Measurements from ENCODE around the gene INTS11. TPM values are rescaled to one million over a fixed set of nuclear protein-coding genes. Genes with fewer than 3 reads are reported as not detected.

INTS11 gene
- total and polyA plus RNA-seq, 4 donors: 26.3 to 40.5 (median 34.5) TPM

GRCh38 chr1:1302006-1302430 is 22.4 kb downstream of the INTS11 start (continued):
- no peak for TF ChIP-seq HNF4G (IDR thresholded peaks at IDR 0.05)

GRCh38 chr1:1300352-1300739 is 24.1 kb downstream of the INTS11 start:
- Histone ChIP-seq H3K27ac (ENCODE audit: low read depth in 1 of 2, low read length in 2 of 2) (no peak overlapping the region), H3K4me3 (ENCODE audit: low read depth in 1 of 3, low read length in 3 of 3) (no peak overlapping the region), H3K9me3 (ENCODE audit: control insufficient read depth in 4 of 4, low read length in 3 of 4) (no peaks in the 10 kb centered on the region), H3K27me3 (ENCODE audit: control insufficient read depth in 4 of 4, insufficient read depth in 4 of 4, low read length in 3 of 4) (no peaks in the 10 kb centered on the region), H3K4me1 (ENCODE audit: control insufficient read depth in 4 of 4, insufficient read depth in 4 of 4, low read length in 3 of 4) (peaks cover 6 to 11% (median 8%) of the 10 kb centered on the region in 4 donors), H3K9ac (ENCODE audit: low read depth in 1 of 2, low read length in 2 of 2) (no peak overlapping the region), H3K36me3 (ENCODE audit: control insufficient read depth in 4 of 4, insufficient read depth in 3 of 4, low read depth in 1 of 4, low read length in 3 of 4) (peaks cover 0 to 9% (median under 1%) of the 10 kb centered on the region in 4 donors)
- TF ChIP-seq, protein P1, sequence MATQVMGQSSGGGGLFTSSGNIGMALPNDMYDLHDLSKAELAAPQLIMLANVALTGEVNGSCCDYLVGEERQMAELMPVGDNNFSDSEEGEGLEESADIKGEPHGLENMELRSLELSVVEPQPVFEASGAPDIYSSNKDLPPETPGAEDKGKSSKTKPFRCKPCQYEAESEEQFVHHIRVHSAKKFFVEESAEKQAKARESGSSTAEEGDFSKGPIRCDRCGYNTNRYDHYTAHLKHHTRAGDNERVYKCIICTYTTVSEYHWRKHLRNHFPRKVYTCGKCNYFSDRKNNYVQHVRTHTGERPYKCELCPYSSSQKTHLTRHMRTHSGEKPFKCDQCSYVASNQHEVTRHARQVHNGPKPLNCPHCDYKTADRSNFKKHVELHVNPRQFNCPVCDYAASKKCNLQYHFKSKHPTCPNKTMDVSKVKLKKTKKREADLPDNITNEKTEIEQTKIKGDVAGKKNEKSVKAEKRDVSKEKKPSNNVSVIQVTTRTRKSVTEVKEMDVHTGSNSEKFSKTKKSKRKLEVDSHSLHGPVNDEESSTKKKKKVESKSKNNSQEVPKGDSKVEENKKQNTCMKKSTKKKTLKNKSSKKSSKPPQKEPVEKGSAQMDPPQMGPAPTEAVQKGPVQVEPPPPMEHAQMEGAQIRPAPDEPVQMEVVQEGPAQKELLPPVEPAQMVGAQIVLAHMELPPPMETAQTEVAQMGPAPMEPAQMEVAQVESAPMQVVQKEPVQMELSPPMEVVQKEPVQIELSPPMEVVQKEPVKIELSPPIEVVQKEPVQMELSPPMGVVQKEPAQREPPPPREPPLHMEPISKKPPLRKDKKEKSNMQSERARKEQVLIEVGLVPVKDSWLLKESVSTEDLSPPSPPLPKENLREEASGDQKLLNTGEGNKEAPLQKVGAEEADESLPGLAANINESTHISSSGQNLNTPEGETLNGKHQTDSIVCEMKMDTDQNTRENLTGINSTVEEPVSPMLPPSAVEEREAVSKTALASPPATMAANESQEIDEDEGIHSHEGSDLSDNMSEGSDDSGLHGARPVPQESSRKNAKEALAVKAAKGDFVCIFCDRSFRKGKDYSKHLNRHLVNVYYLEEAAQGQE (IDR thresholded peaks at IDR 0.05): no peak
- TF ChIP-seq HNF4A (conservative IDR thresholded peaks at IDR 0.05) (no peak), ZBTB33 (IDR thresholded peaks at IDR 0.05) (no peak), FOXA1 (IDR thresholded peaks at IDR 0.05) (no peak), SP1 (IDR thresholded peaks at IDR 0.05) (no peak), HNF4G (IDR thresholded peaks at IDR 0.05) (no peak), TAF1 (conservative IDR thresholded peaks at IDR 0.05) (no peak), NR2F2 (IDR thresholded peaks at IDR 0.05) (no peak), FOXA2 (IDR thresholded peaks at IDR 0.05) (no peak), EGR1 (IDR thresholded peaks at IDR 0.05; ENCODE audit: low read depth in 2 of 2) (no peak), RXRA (IDR thresholded peaks at IDR 0.05) (no peak), RAD21 (IDR thresholded peaks at IDR 0.05) (no peak), JUND (IDR thresholded peaks at IDR 0.05) (no peak), GABPA (IDR thresholded peaks at IDR 0.05 in 1 of 2, conservative IDR thresholded peaks at IDR 0.05 in 1 of 2) (no peak), MAX (IDR thresholded peaks at IDR 0.05) (no peak), YY1 (IDR thresholded peaks at IDR 0.05) (no peak)
- TF ChIP-seq, protein P2, sequence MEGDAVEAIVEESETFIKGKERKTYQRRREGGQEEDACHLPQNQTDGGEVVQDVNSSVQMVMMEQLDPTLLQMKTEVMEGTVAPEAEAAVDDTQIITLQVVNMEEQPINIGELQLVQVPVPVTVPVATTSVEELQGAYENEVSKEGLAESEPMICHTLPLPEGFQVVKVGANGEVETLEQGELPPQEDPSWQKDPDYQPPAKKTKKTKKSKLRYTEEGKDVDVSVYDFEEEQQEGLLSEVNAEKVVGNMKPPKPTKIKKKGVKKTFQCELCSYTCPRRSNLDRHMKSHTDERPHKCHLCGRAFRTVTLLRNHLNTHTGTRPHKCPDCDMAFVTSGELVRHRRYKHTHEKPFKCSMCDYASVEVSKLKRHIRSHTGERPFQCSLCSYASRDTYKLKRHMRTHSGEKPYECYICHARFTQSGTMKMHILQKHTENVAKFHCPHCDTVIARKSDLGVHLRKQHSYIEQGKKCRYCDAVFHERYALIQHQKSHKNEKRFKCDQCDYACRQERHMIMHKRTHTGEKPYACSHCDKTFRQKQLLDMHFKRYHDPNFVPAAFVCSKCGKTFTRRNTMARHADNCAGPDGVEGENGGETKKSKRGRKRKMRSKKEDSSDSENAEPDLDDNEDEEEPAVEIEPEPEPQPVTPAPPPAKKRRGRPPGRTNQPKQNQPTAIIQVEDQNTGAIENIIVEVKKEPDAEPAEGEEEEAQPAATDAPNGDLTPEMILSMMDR (IDR thresholded peaks at IDR 0.05; ENCODE audit: low read depth, low read length, missing input control): no peak
- TF ChIP-seq, protein P3, sequence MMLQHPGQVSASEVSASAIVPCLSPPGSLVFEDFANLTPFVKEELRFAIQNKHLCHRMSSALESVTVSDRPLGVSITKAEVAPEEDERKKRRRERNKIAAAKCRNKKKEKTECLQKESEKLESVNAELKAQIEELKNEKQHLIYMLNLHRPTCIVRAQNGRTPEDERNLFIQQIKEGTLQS (IDR thresholded peaks at IDR 0.05): no peak
- WGBS: 94% methylated on average over 12 of the region's 12 CpGs
- DNase-seq (ENCODE audit: low spot score): no peak

Measured in liver (tissue), 9 donors.